HepG2 (cell line): Measurements from ENCODE around the gene NXPH4. TPM values are rescaled to one million over a fixed set of nuclear protein-coding genes. Genes with fewer than 3 reads are reported as not detected.

ENCODE experiments used
- AGO2 ChIP-seq: fragments of 200-400 bp; formaldehyde crosslinking; optimal IDR thresholded peaks from 2 replicates; pipeline ENCODE3; 2017; ENCODE audit warnings: mild to moderate bottlenecking, low read depth, low read length, moderate library complexity
- ARNTL ChIP-seq: sonication (generic); formaldehyde crosslinking; IDR thresholded peaks from 2 replicates; pipeline ENCODE4 v1.4.0; 2020; ENCODE audit warnings: mild to moderate bottlenecking, missing genetic modification reagents
- ATF7-NPFF ChIP-seq: sonication (generic); formaldehyde crosslinking; IDR thresholded peaks from 2 replicates; pipeline ENCODE4 v1.8.1; 2023; ENCODE audit warnings: mild to moderate bottlenecking, low read depth, missing genetic modification reagents, moderate library complexity
- CHD2 ChIP-seq: IDR thresholded peaks from 2 replicates; pipeline ENCODE4 v1.6.1; 2011; ENCODE audit warnings: low read depth, low read length, improper control_type of control experiment
- FOXJ3 ChIP-seq: sonication (generic); formaldehyde crosslinking; IDR thresholded peaks from 2 replicates; pipeline ENCODE4 v1.4.0; 2020; ENCODE audit warnings: missing genetic modification reagents, mild to moderate bottlenecking, borderline replicate concordance
- HNRNPH1 ChIP-seq: fragments of 200-400 bp; formaldehyde crosslinking; optimal IDR thresholded peaks from 2 replicates; pipeline ENCODE3; 2017; ENCODE audit warnings: mild to moderate bottlenecking, low read depth, low read length
- PCBP1 ChIP-seq: fragments of 200-400 bp; formaldehyde crosslinking; IDR thresholded peaks from 2 replicates; pipeline ENCODE4 v1.6.1; 2017; ENCODE audit warnings: mild to moderate bottlenecking, low read depth, low read length, borderline replicate concordance
- POLR2G ChIP-seq: fragments of 200-400 bp; formaldehyde crosslinking; IDR thresholded peaks from 2 replicates; pipeline ENCODE4 v1.6.1; 2018; ENCODE audit warnings: mild to moderate bottlenecking, low read depth, low read length, moderate library complexity
- PRPF4 ChIP-seq: fragments of 200-400 bp; formaldehyde crosslinking; IDR thresholded peaks from 2 replicates; pipeline ENCODE4 v1.6.1; 2016; ENCODE audit warnings: low read length, low read depth; ENCODE audit not compliant: poor library complexity, severe bottlenecking
- RORA ChIP-seq: sonication (generic); formaldehyde crosslinking; IDR thresholded peaks from 2 replicates; pipeline ENCODE4 v1.5.0; 2020; ENCODE audit warnings: mild to moderate bottlenecking, missing genetic modification reagents, moderate library complexity
- TEAD2 ChIP-seq: sonication (generic); formaldehyde crosslinking; IDR thresholded peaks from 2 replicates; pipeline ENCODE4 v1.9.0; 2021; ENCODE audit warnings: missing genetic modification reagents
- ZFYVE20 ChIP-seq: sonication (generic); formaldehyde crosslinking; IDR thresholded peaks from 2 replicates; pipeline ENCODE4 v1.8.0; 2023; ENCODE audit warnings: low read depth, mild to moderate bottlenecking, moderate library complexity, missing genetic modification reagents, borderline replicate concordance
- ZNF230 ChIP-seq: sonication (generic); formaldehyde crosslinking; IDR thresholded peaks from 2 replicates; pipeline ENCODE4 v1.4.0; 2020; ENCODE audit warnings: mild to moderate bottlenecking, missing genetic modification reagents
- ZNF232 ChIP-seq: sonication (generic); formaldehyde crosslinking; IDR thresholded peaks from 2 replicates; pipeline ENCODE4 v1.4.0; 2020; ENCODE audit warnings: missing genetic modification reagents, borderline replicate concordance
- ZNF235 ChIP-seq: sonication (generic); formaldehyde crosslinking; IDR thresholded peaks from 2 replicates; pipeline ENCODE4 v1.8.1; 2023; ENCODE audit warnings: mild to moderate bottlenecking, missing genetic modification reagents, borderline replicate concordance
- ZNF563 ChIP-seq: sonication (generic); formaldehyde crosslinking; IDR thresholded peaks from 2 replicates; pipeline ENCODE4 v1.8.0; 2022; ENCODE audit warnings: mild to moderate bottlenecking, moderate library complexity, missing genetic modification reagents
- ZNF720 ChIP-seq: sonication (generic); formaldehyde crosslinking; IDR thresholded peaks from 2 replicates; pipeline ENCODE4 v1.4.0; 2020; ENCODE audit warnings: missing genetic modification reagents
- polyA plus RNA-seq, 8 experiments: library from polyadenylated mRNA; depleted of rRNA in 3 of 8; stranded (reverse) in 7 of 8; unstranded in 1 of 8; fragments of >200 nt; fragmentation: Illumina TruSeq in 4 of 8; extraction: Trizol in 4 of 8; gene quantifications; 2 replicates each; pipeline versions ENCODE4 v1.2.1 to v1.2.3, GENCODE V29; 2011 to 2016; ENCODE audit warnings: low read depth in 4 of 8, missing spikeins in 1 of 8, mixed read lengths in 1 of 8; ENCODE audit not compliant: insufficient read depth in 1 of 8
- total RNA-seq, 5 experiments: library from RNA; depleted of rRNA; stranded (reverse); fragments of >200 nt; fragmentation: Illumina TruSeq; extraction: Trizol; gene quantifications; 2 replicates each; pipeline ENCODE4 v1.2.3, GENCODE V29; 2016; ENCODE audit warnings: low read depth in 1 of 5
- TF ChIP-seq, protein P1 (sequence below): sonication (generic); formaldehyde crosslinking; IDR thresholded peaks from 2 replicates; pipeline ENCODE4 v1.4.0; 2020; ENCODE audit warnings: missing genetic modification reagents
- TF ChIP-seq, protein P2 (sequence below): sonication (generic); formaldehyde crosslinking; IDR thresholded peaks from 2 replicates; pipeline ENCODE4 v1.4.0; 2020; ENCODE audit warnings: missing genetic modification reagents
- TF ChIP-seq, protein P3 (sequence below): sonication (generic); formaldehyde crosslinking; IDR thresholded peaks from 2 replicates; pipeline ENCODE4 v1.4.0; 2020; ENCODE audit warnings: missing genetic modification reagents
- TF ChIP-seq, protein P4 (sequence below): IDR thresholded peaks from 2 replicates; pipeline ENCODE4 v1.6.1; 2018; ENCODE audit warnings: missing genetic modification reagents
- TF ChIP-seq, protein P5 (sequence below): sonication (generic); formaldehyde crosslinking; IDR thresholded peaks from 2 replicates; pipeline ENCODE4 v1.4.0; 2020; ENCODE audit warnings: missing genetic modification reagents
- TF ChIP-seq, protein P6 (sequence below): sonication (generic); formaldehyde crosslinking; IDR thresholded peaks from 2 replicates; pipeline ENCODE4 v1.8.1; 2023; ENCODE audit warnings: missing genetic modification reagents, inconsistent platforms, borderline replicate concordance

Gene NXPH4
- total and polyA plus RNA-seq, 2 of the 13 experiments (the other 11 are each of a cell fraction or from before 2014, with no cell fraction given), result 0.13 TPM; not detected in 1

DNA sequence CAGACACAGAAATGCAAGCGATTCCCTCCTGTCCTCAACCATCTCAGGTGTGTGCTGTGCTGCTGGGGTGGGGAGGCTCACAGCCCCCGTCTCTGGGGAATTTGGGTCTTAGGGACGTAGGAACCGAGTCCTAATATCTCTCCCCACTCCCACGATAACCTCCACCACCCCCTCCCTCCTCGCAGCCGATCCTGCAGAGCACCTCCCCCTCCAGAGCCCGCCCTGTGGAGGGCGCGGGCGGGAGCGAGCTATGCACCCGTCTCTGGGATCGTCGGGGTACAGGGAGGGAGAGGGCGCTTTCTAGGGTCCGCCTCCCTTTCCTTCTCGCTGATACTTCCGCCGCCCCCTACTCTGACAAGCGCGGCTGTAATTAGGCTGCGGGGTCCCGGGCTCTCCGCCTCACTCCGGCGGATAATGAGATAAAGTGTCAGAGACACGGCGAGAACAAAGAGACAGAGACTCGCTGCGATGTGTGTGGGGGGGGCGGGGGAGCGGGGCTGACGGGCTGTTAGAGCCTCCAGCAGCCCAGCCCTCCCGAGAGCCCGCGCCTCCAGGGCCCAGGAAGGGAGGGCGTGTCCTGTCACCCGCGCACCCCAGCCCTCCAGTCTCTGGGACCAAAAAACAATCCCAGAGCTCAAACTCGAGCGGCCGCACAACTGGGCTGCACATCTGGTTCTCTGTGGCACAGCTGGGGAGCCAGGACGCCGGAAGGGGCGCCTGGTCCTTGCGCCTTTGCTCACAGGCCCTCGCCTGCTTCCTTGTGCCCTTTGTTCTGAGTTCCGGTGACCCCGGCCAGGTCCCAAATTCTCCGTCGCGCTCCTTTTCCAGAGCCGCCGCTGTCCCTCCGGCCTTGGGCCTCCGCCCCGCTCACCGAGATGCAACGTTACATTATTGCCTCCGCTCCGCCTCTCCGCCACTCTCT is 21.6 kb downstream of the NXPH4 start (continued):
- TF ChIP-seq ZNF230 (CRISPR knock-in tag) (no peak), PRPF4 (no peak), ZNF720 (no peak), ZFYVE20 (CRISPR knock-in tag) (no peak), ARNTL (CRISPR knock-in tag) (no peak), ATF7-NPFF (CRISPR knock-in tag) (0 out of 2 replicates have a peak, but pooled peaks have one; percentile 43), ZNF563 (CRISPR knock-in tag) (no peak), HNRNPH1 (peak; percentile 20), PCBP1 (0 out of 2 replicates have a peak, but pooled peaks have one; percentile 34), RORA (no peak), ZNF232 (CRISPR knock-in tag) (0 out of 2 replicates have a peak, but pooled peaks have one; percentile 18), TEAD2 (CRISPR knock-in tag) (no peak), ZNF235 (CRISPR knock-in tag) (no peak), CHD2 (no peak), FOXJ3 (no peak), POLR2G (peak; percentile 54), AGO2 (peak; percentile 59)
- TF ChIP-seq, protein P1, sequence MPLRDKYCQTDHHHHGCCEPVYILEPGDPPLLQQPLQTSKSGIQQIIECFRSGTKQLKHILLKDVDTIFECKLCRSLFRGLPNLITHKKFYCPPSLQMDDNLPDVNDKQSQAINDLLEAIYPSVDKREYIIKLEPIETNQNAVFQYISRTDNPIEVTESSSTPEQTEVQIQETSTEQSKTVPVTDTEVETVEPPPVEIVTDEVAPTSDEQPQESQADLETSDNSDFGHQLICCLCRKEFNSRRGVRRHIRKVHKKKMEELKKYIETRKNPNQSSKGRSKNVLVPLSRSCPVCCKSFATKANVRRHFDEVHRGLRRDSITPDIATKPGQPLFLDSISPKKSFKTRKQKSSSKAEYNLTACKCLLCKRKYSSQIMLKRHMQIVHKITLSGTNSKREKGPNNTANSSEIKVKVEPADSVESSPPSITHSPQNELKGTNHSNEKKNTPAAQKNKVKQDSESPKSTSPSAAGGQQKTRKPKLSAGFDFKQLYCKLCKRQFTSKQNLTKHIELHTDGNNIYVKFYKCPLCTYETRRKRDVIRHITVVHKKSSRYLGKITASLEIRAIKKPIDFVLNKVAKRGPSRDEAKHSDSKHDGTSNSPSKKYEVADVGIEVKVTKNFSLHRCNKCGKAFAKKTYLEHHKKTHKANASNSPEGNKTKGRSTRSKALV, result 0 out of 2 replicates have a peak, but pooled peaks have one; percentile 45
- TF ChIP-seq, protein P2, sequence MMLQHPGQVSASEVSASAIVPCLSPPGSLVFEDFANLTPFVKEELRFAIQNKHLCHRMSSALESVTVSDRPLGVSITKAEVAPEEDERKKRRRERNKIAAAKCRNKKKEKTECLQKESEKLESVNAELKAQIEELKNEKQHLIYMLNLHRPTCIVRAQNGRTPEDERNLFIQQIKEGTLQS, result no peak
- TF ChIP-seq, protein P3, sequence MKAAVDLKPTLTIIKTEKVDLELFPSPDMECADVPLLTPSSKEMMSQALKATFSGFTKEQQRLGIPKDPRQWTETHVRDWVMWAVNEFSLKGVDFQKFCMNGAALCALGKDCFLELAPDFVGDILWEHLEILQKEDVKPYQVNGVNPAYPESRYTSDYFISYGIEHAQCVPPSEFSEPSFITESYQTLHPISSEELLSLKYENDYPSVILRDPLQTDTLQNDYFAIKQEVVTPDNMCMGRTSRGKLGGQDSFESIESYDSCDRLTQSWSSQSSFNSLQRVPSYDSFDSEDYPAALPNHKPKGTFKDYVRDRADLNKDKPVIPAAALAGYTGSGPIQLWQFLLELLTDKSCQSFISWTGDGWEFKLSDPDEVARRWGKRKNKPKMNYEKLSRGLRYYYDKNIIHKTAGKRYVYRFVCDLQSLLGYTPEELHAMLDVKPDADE (CRISPR knock-in tag), result no peak
- TF ChIP-seq, protein P4, sequence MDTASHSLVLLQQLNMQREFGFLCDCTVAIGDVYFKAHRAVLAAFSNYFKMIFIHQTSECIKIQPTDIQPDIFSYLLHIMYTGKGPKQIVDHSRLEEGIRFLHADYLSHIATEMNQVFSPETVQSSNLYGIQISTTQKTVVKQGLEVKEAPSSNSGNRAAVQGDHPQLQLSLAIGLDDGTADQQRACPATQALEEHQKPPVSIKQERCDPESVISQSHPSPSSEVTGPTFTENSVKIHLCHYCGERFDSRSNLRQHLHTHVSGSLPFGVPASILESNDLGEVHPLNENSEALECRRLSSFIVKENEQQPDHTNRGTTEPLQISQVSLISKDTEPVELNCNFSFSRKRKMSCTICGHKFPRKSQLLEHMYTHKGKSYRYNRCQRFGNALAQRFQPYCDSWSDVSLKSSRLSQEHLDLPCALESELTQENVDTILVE (CRISPR knock-in tag), result no peak
- TF ChIP-seq, protein P5, sequence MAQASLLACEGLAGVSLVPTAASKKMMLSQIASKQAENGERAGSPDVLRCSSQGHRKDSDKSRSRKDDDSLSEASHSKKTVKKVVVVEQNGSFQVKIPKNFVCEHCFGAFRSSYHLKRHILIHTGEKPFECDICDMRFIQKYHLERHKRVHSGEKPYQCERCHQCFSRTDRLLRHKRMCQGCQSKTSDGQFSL (CRISPR knock-in tag), result peak; percentile 89
- TF ChIP-seq, protein P6, sequence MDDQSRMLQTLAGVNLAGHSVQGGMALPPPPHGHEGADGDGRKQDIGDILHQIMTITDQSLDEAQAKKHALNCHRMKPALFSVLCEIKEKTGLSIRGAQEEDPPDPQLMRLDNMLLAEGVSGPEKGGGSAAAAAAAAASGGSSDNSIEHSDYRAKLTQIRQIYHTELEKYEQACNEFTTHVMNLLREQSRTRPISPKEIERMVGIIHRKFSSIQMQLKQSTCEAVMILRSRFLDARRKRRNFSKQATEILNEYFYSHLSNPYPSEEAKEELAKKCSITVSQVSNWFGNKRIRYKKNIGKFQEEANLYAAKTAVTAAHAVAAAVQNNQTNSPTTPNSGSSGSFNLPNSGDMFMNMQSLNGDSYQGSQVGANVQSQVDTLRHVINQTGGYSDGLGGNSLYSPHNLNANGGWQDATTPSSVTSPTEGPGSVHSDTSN (CRISPR knock-in tag), result no peak
